ENCODE measurements around the gene TST.
"Not testable (repeated sequence)": the region's sequence is repeated elsewhere in the genome, so short reads cannot be mapped to it uniquely, and the experiment has no call there.

TST gene

GRCh38 chr22:37014415-37014806 lies 4.8 kb downstream of the TST start:
- no peak for DNase-seq (ENCODE audit: low read depth in 3 of 3)

DNA sequence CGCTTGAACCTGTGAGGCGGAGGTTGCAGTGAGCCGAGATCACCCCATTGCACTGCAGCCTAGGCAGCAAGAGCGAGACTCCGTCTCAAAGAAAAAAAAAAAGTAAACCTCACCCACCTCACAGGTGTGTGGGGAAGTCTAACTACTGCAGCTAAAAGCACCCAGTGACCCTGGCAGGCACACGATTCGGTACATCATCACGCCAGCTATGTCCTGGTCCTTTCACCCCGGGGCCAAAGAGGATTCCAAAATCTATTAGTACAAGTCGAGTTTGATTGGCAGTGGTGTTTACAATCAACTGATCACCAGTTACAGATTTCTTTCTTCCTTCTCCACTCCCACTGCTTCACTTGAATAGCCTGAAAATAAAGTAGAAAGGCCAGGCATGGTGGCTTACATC lies 6.3 kb downstream of the TST start:
- DNase-seq (ENCODE audit: low read depth in 3 of 3), result no peak

- no peak for DNase-seq (ENCODE audit: low read depth in 3 of 3)
Observed at GRCh38 chr22:37012262-37012904, 6.9 kb downstream of the TST start.

- DNase-seq (ENCODE audit: low read depth in 3 of 3), result no peak
Observed at GRCh38 chr22:37011472-37011871, 7.8 kb downstream of the TST start.

GRCh38 chr22:37010976-37011375 lies 8.3 kb downstream of the TST start:
- DNase-seq (ENCODE audit: low read depth in 3 of 3), result no peak

- no peak for DNase-seq (ENCODE audit: low read depth in 3 of 3)
Observed at GRCh38 chr22:37010174-37010573, 9.1 kb downstream of the TST start.

DNA sequence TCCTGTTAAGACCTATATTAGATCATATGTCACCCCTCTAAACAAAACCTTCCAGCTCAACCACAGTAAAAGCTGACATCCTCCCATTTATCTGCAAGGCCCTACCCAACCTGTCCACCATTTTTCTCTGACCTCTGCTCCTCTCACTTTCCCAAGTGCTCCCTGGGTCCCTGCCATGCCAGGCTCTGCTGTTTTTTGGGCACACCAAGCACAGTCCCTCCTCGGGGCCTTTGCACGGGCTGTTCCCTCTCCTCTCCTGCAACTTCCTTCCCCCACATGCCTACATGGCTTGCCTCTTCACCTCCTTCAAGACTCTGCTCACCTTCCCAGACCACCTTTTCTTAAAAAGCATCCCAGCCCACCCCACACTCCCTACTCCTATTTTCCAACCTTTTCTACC lies 9.8 kb downstream of the TST start:
- no peak for DNase-seq (ENCODE audit: low read depth in 3 of 3)

DNA sequence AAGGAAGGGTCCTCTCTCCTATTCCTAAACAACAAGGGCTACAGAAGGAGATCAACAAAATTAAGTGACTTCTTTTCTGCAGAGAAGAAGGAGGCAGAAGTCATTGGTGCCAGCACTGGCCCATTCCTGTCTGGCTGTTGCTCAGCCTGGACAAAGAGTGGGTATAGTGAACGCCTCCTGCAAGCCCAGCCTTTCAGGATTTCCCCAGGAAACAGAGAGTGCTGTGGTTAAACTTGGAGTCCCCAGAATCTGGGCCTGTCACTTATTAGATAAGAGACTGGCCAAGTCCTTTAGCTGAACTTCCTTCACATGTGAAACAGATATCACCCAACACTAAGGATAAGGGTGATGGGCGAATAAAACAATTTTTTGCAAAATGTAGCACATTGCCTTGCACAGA lies 10.9 kb downstream of the TST start:
- no peak for DNase-seq (ENCODE audit: low read depth in 3 of 3)

GRCh38 chr22:37007651-37008050 lies 11.6 kb downstream of the TST start:
- no peak for DNase-seq (ENCODE audit: low read depth in 3 of 3)

DNA sequence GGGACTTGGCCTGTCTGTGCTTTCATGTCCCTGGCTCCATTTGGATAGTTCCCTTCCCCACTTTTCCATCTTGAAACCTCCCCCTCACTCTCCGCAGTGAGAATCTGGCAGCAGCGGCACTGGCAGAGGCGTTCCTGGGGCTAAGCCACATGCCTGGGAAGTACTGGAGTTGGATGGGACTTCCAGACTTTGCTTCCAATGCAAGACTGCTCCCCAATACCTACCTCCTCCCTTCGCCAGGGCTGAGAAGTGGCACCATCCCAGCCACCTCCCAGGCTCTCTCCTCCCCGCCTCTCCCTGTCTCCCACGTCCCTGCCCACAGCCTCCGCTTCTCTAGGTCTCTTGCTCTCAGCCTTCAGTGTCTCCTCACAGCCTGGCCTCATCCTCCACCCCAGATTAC lies 16.6 kb downstream of the TST start:
- no peak for DNase-seq (ENCODE audit: low read depth in 3 of 3)

GRCh38 chr22:37001826-37002225 lies 17.4 kb downstream of the TST start:
- DNase-seq (ENCODE audit: low read depth in 3 of 3), result no peak

DNA sequence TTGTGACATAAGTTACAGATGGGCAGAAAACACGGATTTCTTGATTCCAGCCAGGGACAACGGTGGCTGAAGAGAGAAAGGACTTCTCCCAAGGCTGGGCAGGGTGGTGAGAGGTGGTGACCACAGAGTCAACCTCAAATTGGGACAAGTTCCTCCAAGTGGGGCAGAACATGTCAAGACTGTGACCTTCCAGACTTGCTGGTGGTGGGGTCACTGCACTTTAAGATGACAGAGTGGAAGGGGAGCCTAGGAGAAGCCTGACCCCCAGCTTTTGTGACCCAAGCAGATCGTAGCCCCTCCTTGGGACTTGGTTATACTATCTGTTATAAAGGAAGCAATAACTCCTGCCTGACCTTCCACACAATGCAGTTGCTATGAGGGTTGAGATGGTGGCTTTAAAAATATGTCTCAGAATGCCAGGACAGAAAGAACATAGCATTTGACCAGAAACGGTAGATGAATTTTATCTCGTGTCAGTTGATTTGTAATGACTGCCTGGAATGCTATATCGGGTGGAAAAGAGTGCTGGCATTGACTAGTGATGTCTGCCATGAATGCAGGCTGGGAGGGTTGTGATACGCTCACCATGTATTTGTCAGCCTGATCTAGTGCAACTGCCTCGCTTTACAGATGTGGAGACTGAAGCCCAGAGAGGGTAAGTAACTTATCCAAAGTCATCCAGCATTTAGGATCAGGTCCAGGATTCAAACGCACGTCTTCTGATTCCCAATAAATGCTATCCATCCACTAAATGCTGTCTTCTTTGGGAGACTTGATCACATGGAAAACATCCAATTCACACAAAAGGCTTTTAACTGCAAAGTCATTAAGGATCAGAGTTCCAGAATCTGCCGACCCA lies 18.3 kb downstream of the TST start:
- DNase-seq (ENCODE audit: low read depth in 3 of 3), result no peak

- no peak for DNase-seq (ENCODE audit: low read depth in 3 of 3)
Observed at GRCh38 chr22:36999463-36999862, 19.8 kb downstream of the TST start.

GRCh38 chr22:36998620-36999351 lies 20.5 kb downstream of the TST start:
- no peak for DNase-seq (ENCODE audit: low read depth in 3 of 3)

DNA sequence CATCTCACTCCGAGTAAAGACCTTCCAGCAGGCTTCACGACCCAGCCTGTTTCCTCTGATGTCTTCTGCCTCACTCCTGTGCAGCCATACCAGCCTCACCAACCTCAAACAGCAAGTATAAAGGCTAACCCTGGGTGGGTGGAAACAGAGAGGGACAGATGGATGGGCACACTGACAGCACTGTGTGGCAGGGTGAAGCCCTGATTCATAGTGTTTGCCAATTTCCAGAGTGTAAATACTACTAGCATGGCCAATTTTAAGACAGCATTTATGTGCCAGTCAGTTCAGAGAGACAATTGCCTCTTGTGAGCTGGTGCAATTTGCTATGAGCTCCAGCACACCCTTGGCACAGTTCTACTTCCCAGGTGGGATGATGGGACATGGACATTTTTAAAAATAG lies 21.5 kb downstream of the TST start:
- DNase-seq (ENCODE audit: low read depth in 3 of 3), result no peak

DNA sequence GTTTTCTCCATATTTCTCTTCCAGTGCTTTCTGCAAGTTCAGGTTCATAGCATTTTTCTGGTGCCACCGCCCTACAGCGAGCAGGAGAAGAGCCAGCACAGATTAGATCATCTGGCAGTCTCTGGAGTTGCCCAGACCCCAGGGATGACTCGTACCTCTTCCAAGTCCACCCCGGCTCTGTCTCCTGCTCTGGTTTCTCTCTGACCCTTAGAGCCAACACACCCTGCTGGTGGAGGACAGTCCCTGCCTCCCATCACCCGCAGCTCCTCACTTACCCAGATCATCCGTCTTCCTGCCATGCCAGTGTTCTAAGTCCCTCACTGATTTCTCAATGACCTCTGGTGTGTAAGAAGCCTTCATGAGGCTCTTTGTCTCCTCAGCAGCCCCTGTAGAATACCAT lies 28.0 kb downstream of the TST start:
- DNase-seq (ENCODE audit: low read depth in 3 of 3), result no peak

DNA sequence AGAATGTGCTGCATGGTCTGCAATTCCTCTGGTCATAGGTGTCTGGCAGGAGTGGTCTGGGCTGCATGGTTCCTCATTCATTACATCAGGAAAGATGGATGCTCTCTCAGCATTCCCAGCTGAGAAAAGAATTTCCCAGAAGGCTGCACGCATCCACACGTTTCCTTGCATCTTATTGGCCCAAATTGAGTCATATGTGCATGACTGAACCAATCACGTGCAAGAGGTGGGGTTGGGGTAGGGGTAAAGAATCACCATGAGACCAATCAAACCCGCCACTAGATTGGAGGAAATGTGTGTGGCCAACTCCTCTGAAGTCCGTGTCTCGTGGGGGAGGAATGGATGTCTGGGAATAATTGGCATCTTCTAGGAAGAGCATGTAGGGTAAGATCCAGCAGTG lies 28.8 kb downstream of the TST start:
- no peak for DNase-seq (ENCODE audit: low read depth in 3 of 3)

DNA sequence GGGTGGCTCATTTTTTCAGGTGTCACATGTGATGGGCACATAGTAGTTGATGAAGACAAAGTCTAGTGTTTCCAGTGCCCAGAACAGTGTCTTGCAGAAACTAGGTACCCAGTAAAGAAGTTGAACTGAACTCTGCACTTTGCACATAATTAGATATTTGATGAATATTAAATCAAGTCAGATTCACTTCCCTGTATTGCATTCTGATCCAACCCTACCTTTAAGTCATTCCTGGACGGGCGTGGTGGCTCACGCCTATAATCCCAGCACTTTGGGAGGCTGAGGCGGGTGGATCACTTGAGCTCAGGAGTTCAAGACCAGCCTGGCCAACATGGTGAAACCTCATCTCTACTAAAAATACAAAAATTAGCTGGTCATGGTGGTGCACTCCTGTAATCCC lies 30.2 kb downstream of the TST start:
- DNase-seq (ENCODE audit: low read depth in 3 of 3), result not testable (repeated sequence)

DNA sequence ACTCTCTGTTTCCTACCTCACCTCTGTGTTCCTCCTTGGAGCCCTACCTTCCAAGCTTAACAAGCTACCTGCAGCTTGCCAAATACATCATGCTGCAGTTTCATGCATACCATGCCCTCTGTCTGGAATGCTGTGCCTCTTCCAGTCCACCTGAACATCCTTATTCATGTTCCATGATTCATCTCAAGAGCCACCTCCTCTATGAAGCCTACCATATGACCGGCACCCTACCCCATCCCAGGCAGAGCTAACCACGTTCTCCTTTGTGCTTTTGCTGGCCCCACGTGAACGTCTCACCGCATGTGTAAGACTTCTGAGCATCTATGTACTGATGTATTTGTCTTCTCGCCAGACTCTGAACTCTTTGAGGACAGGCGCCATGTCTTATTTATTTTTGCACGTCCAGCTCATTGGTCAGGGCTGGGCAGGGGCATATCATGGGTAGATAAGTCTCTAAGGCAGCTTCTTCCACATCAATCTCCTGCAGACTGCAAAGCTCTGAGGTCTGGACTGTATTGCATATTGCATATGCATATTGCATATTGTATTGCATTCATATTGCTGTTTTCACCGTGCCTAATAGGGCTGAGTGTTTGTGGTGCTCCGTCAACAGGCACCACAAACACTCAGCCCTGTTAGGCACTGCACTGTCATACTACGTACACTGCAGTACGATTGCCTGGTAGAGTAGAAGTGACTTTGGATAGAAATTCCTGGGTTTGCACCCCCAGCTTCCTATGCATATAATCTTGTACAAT lies 31.0 kb downstream of the TST start:
- no peak for DNase-seq (ENCODE audit: low read depth in 3 of 3)

DNA sequence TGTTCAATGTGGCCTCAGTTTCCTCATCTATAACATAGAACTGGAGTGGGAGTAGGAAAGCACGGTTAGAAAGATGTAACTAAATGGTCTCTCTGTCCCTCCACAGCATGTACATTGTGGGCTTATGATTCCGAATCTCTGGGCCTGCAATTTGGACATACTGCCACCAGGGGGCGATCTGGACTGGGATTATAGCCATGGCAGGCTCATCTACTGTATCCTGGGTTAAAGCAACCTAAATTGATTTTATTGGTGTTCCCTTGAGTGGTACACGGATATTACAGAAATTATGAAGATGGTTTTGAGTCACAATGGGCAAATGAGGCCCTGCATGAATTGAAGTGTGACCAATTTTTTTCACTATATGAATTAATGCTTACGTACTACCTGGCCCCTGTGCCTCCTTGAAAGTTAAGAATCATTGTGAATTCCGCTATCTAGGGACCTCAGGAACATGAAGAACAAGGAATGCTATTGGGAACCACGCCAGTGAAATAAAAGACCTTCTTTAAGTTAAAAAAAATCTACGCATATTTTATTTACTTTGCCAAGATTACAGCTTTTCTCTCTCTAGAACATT lies 32.9 kb downstream of the TST start:
- peak; percentile 29 to 51 (median 32) for DNase-seq (ENCODE audit: low read depth in 3 of 3)

DNA sequence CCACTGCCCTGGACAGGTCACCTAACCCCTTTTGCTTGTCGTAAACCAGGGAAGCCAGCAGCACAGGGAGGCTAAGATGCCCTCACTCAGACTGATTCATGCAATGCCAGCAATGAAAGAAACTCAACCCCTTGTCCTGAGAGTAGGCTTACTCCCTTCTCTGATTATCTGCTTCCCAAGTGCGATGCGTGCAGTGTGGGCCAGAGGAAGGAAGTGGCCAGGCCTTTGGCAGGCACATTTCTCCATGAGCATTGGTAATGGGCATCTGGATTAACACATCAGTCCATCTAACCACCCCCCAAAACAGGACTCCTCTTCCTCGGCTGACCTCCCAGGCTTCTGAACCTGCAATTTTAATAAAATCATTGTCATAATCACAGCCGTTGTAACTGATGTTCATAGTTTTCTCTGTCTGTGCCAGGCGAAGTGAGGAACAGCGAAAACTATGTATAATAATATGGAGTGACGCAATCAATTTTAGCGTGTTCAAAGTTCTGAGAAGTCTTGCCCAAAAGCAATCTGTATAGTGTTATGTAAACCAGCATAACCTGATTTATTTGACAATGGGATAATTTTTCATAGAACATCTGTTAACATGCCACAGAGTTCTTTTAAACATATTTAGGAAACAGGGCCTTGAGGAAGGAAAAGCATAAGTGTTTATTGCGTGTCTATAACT lies 33.9 kb downstream of the TST start:
- DNase-seq (ENCODE audit: low read depth in 3 of 3), result no peak

Data from stimulated activated CD4-positive, alpha-beta T cell treated with anti-CD3 and anti-CD28 coated beads, TNF-alpha, amount 100 ng/mL, for 48 hours (primary cell).